Liver (tissue), 9 donors: ENCODE data around the gene FTO. TPM values are rescaled to one million over a fixed set of nuclear protein-coding genes. Genes with fewer than 3 reads are reported as not detected.

Experiments
- DNase-seq: peaks from one replicate; pipeline ENCODE4 v3.0.0-alpha.2; 2017; ENCODE audit warnings: low spot score
- H3K27ac ChIP-seq, 2 donors: one replicate each; pipeline ENCODE4 v1.7.0; 2013; ENCODE audit warnings: inconsistent platforms in 2 of 2, low read length in 2 of 2, control low read depth in 1 of 2, low read depth in 1 of 2, mild to moderate bottlenecking in 1 of 2
- H3K27me3 ChIP-seq, 4 donors: one replicate each; pipeline versions ENCODE4 v1.6.1 to v1.7.0; 2013; ENCODE audit warnings: low read length in 3 of 4, inconsistent platforms in 1 of 4, mild to moderate bottlenecking in 1 of 4, moderate library complexity in 1 of 4; ENCODE audit not compliant: control insufficient read depth in 4 of 4, insufficient read depth in 4 of 4
- H3K36me3 ChIP-seq, 4 donors: one replicate each; pipeline versions ENCODE4 v1.6.1 to v1.7.0; 2013; ENCODE audit warnings: low read length in 3 of 4, mild to moderate bottlenecking in 3 of 4, low read depth in 1 of 4, moderate library complexity in 1 of 4; ENCODE audit not compliant: control insufficient read depth in 4 of 4, insufficient read depth in 3 of 4
- H3K4me1 ChIP-seq, 4 donors: one replicate each; pipeline versions ENCODE4 v1.6.1 to v1.7.0; 2013; ENCODE audit warnings: low read length in 3 of 4, mild to moderate bottlenecking in 3 of 4, moderate library complexity in 1 of 4; ENCODE audit not compliant: control insufficient read depth in 4 of 4, insufficient read depth in 4 of 4
- H3K4me3 ChIP-seq, 3 donors: one replicate each; pipeline versions ENCODE4 v1.6.1 to v1.7.0; 2013; ENCODE audit warnings: low read length in 3 of 3, control low read depth in 1 of 3, low read depth in 1 of 3, mild to moderate bottlenecking in 1 of 3
- H3K9ac ChIP-seq, 2 donors: one replicate each; pipeline ENCODE4 v1.7.0; 2013; ENCODE audit warnings: low read length in 2 of 2, mild to moderate bottlenecking in 2 of 2, moderate library complexity in 2 of 2, control low read depth in 1 of 2, low read depth in 1 of 2
- H3K9me3 ChIP-seq, 4 donors: one replicate each; pipeline versions ENCODE4 v1.6.1 to v1.7.0; 2013; ENCODE audit warnings: low read length in 3 of 4; ENCODE audit not compliant: control insufficient read depth in 4 of 4
- EGR1 ChIP-seq, 2 donors: IDR thresholded peaks; 2 replicates each; pipeline ENCODE4 v1.6.1; 2016 to 2018; ENCODE audit warnings: antibody characterized with exemption in 2 of 2, low read depth in 2 of 2
- FOXA1 ChIP-seq: IDR thresholded peaks from 2 replicates; pipeline ENCODE4 v1.6.1; 2016; ENCODE audit warnings: antibody characterized with exemption
- FOXA2 ChIP-seq: IDR thresholded peaks from 2 replicates; pipeline ENCODE4 v1.6.1; 2016; ENCODE audit warnings: antibody characterized with exemption
- GABPA ChIP-seq, 2 donors: IDR thresholded peaks in 1 of 2; conservative IDR thresholded peaks in 1 of 2; 2 replicates each; pipeline ENCODE4 v1.6.1; 2016; ENCODE audit warnings: antibody characterized with exemption in 2 of 2, mild to moderate bottlenecking in 1 of 2, moderate library complexity in 1 of 2
- HNF4A ChIP-seq, 2 donors: conservative IDR thresholded peaks; 2 replicates each; pipeline ENCODE4 v1.6.1; 2016; ENCODE audit warnings: antibody characterized with exemption in 2 of 2, mild to moderate bottlenecking in 2 of 2
- HNF4G ChIP-seq: IDR thresholded peaks from 2 replicates; pipeline ENCODE4 v1.6.1; 2016; ENCODE audit warnings: antibody characterized with exemption
- JUND ChIP-seq, 2 donors: IDR thresholded peaks; 2 replicates each; pipeline ENCODE4 v1.6.1; 2016; ENCODE audit warnings: antibody characterized with exemption in 2 of 2
- NR2F2 ChIP-seq: IDR thresholded peaks from 2 replicates; pipeline ENCODE4 v1.6.1; 2016; ENCODE audit warnings: antibody characterized with exemption
- RAD21 ChIP-seq, 2 donors: IDR thresholded peaks; 2 replicates each; pipeline ENCODE4 v1.6.1; 2016; ENCODE audit warnings: antibody characterized with exemption in 2 of 2, mild to moderate bottlenecking in 2 of 2
- RXRA ChIP-seq, 2 donors: IDR thresholded peaks; 2 replicates each; pipeline ENCODE4 v1.6.1; 2017 to 2018; ENCODE audit warnings: antibody characterized with exemption in 2 of 2, mild to moderate bottlenecking in 1 of 2
- SP1 ChIP-seq: IDR thresholded peaks from 2 replicates; pipeline ENCODE4 v1.6.1; 2018; ENCODE audit warnings: antibody characterized with exemption, mild to moderate bottlenecking
- TAF1 ChIP-seq: conservative IDR thresholded peaks from 2 replicates; pipeline ENCODE4 v1.6.1; 2016; ENCODE audit warnings: antibody characterized with exemption, mild to moderate bottlenecking
- YY1 ChIP-seq: IDR thresholded peaks from 2 replicates; pipeline ENCODE4 v1.6.1; 2016; ENCODE audit warnings: antibody characterized with exemption, mild to moderate bottlenecking
- WGBS: extraction: QIAGEN DNeasy Blood & Tissue Kit; methylation state at CpG from one replicate; pipeline ENCODE4 v1.1.7; 2013; 5-methylcytosine and 5-hydroxymethylcytosine counted together
- polyA plus RNA-seq, 2 donors: library from polyadenylated mRNA; stranded (reverse) in 1 of 2; unstranded in 1 of 2; fragments of 200-250 nt in 1 of 2; fragments of >200 nt in 1 of 2; fragmentation: Nextera tagmentation in 1 of 2; extraction: Ambion mirVana in 1 of 2; gene quantifications; one replicate each; pipeline versions ENCODE4 v1.2.1 to v1.2.3, GENCODE V29; 2013 to 2015
- total RNA-seq, 2 donors: library from RNA; depleted of rRNA; stranded (reverse); fragments of >200 nt; gene quantifications; one replicate each; pipeline ENCODE4 v1.2.3, GENCODE V29; 2014
- TF ChIP-seq, protein P1 (sequence below): fragments of 150-350 bp; IDR thresholded peaks from 2 replicates; pipeline ENCODE4 v1.5.1; 2017; ENCODE audit warnings: improper control_type of control experiment, low read depth, low read length; ENCODE audit not compliant: missing input control
- TF ChIP-seq, protein P2 (sequence below): IDR thresholded peaks from 2 replicates; pipeline ENCODE4 v1.6.1; 2016; ENCODE audit warnings: antibody characterized with exemption
- TF ChIP-seq, protein P3 (sequence below): IDR thresholded peaks from 2 replicates; pipeline ENCODE4 v1.6.1; 2016; ENCODE audit warnings: antibody characterized with exemption, mild to moderate bottlenecking
- TF ChIP-seq, protein P4 (sequence below): IDR thresholded peaks from 2 replicates; pipeline ENCODE4 v1.6.1; 2016; ENCODE audit warnings: antibody characterized with exemption
- TF ChIP-seq, protein P5 (sequence below): IDR thresholded peaks from 2 replicates; pipeline ENCODE4 v1.6.1; 2016; ENCODE audit warnings: antibody characterized with exemption
- donor health status: healthy.
- donor health status: healthy.
- donor health status: healthy.
- donor health status: healthy.
- donor health status: healthy.

Gene FTO
- total and polyA plus RNA-seq, 4 donors = 12.0 to 54.2 (median 24.6) TPM

DNA sequence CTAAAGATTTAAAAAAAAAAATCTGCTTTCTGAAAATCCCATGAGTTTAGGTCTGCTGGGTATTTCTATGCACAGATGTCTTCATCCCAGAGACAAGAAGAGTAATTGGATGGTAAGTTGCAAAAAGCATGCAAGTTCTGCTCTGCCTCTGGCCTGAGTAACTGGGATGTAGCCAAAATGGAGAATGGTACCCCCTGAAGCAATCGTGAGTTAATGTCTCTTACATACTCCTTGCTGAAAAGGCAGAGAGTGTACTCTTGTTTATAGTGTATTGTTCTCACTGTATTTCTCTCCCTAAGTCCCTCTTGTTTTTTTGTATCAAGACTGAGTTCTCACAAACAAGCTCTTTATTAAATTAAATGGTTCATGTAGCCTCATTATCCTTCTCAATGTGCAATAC lies 323.6 kb downstream of the FTO start:
- H3K9me3 ChIP-seq = peaks cover 4 to 16% (median 8%) of the 10 kb centered on the region in 4 donors
- H3K36me3 ChIP-seq = peaks cover 0 to 3% (median under 1%) of the 10 kb centered on the region in 4 donors
- WGBS = 91% methylated on average over 1 of the region's 1 CpG
- H3K4me3 ChIP-seq = no peak overlapping the region
- H3K27ac ChIP-seq = no peak overlapping the region
- H3K27me3 ChIP-seq = no peaks in the 10 kb centered on the region
- H3K9ac ChIP-seq = no peak overlapping the region
- TF ChIP-seq, protein P1, sequence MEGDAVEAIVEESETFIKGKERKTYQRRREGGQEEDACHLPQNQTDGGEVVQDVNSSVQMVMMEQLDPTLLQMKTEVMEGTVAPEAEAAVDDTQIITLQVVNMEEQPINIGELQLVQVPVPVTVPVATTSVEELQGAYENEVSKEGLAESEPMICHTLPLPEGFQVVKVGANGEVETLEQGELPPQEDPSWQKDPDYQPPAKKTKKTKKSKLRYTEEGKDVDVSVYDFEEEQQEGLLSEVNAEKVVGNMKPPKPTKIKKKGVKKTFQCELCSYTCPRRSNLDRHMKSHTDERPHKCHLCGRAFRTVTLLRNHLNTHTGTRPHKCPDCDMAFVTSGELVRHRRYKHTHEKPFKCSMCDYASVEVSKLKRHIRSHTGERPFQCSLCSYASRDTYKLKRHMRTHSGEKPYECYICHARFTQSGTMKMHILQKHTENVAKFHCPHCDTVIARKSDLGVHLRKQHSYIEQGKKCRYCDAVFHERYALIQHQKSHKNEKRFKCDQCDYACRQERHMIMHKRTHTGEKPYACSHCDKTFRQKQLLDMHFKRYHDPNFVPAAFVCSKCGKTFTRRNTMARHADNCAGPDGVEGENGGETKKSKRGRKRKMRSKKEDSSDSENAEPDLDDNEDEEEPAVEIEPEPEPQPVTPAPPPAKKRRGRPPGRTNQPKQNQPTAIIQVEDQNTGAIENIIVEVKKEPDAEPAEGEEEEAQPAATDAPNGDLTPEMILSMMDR = no peak
- no peak for TF ChIP-seq RXRA (IDR thresholded peaks at IDR 0.05)
- TF ChIP-seq, protein P2, sequence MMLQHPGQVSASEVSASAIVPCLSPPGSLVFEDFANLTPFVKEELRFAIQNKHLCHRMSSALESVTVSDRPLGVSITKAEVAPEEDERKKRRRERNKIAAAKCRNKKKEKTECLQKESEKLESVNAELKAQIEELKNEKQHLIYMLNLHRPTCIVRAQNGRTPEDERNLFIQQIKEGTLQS = no peak
- TF ChIP-seq FOXA2 = no peak
- TF ChIP-seq, protein P3, sequence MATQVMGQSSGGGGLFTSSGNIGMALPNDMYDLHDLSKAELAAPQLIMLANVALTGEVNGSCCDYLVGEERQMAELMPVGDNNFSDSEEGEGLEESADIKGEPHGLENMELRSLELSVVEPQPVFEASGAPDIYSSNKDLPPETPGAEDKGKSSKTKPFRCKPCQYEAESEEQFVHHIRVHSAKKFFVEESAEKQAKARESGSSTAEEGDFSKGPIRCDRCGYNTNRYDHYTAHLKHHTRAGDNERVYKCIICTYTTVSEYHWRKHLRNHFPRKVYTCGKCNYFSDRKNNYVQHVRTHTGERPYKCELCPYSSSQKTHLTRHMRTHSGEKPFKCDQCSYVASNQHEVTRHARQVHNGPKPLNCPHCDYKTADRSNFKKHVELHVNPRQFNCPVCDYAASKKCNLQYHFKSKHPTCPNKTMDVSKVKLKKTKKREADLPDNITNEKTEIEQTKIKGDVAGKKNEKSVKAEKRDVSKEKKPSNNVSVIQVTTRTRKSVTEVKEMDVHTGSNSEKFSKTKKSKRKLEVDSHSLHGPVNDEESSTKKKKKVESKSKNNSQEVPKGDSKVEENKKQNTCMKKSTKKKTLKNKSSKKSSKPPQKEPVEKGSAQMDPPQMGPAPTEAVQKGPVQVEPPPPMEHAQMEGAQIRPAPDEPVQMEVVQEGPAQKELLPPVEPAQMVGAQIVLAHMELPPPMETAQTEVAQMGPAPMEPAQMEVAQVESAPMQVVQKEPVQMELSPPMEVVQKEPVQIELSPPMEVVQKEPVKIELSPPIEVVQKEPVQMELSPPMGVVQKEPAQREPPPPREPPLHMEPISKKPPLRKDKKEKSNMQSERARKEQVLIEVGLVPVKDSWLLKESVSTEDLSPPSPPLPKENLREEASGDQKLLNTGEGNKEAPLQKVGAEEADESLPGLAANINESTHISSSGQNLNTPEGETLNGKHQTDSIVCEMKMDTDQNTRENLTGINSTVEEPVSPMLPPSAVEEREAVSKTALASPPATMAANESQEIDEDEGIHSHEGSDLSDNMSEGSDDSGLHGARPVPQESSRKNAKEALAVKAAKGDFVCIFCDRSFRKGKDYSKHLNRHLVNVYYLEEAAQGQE = no peak
- TF ChIP-seq EGR1 (IDR thresholded peaks at IDR 0.05; ENCODE audit: low read depth in 2 of 2) = no peak
- TF ChIP-seq HNF4G = no peak
- TF ChIP-seq RAD21 (IDR thresholded peaks at IDR 0.05) = no peak
- TF ChIP-seq FOXA1 = no peak
- TF ChIP-seq, protein P4, sequence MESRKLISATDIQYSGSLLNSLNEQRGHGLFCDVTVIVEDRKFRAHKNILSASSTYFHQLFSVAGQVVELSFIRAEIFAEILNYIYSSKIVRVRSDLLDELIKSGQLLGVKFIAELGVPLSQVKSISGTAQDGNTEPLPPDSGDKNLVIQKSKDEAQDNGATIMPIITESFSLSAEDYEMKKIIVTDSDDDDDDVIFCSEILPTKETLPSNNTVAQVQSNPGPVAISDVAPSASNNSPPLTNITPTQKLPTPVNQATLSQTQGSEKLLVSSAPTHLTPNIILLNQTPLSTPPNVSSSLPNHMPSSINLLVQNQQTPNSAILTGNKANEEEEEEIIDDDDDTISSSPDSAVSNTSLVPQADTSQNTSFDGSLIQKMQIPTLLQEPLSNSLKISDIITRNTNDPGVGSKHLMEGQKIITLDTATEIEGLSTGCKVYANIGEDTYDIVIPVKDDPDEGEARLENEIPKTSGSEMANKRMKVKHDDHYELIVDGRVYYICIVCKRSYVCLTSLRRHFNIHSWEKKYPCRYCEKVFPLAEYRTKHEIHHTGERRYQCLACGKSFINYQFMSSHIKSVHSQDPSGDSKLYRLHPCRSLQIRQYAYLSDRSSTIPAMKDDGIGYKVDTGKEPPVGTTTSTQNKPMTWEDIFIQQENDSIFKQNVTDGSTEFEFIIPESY = no peak
- TF ChIP-seq JUND (IDR thresholded peaks at IDR 0.05) = no peak
- TF ChIP-seq SP1 = no peak
- no peak for TF ChIP-seq TAF1
- no peaks in the 10 kb centered on the region for H3K4me1 ChIP-seq
- no peak for DNase-seq

DNA sequence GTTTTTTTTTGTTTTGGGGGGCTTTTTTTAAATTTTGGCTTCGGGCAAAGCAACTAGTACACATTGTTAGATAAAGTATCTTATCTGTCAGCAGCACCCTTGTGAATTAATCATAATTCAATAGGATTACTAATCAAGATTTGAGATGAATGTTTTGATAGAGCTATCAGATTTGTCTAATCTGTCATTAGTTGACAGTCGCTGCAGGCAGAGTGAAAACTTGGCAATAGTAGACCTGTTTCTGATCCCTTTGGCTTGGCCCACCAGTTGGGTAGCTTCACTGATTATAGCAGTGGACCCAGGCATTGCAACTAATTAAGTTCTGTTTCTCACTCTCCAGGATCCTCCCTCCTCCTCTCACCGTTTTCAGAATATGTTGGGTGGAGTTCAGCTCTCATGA lies 324.0 kb downstream of the FTO start:
- H3K27me3 ChIP-seq = no peaks in the 10 kb centered on the region
- peaks cover 4 to 16% (median 8%) of the 10 kb centered on the region in 4 donors for H3K9me3 ChIP-seq
- H3K36me3 ChIP-seq = peaks cover 0 to 3% (median under 1%) of the 10 kb centered on the region in 4 donors
- no peak for DNase-seq
- WGBS = 93% methylated on average over 3 of the region's 3 CpGs
- no peak overlapping the region for H3K4me3 ChIP-seq
- no peak overlapping the region for H3K27ac ChIP-seq
- TF ChIP-seq SP1 (no peak), YY1 (no peak), RXRA (IDR thresholded peaks at IDR 0.05) (no peak), RAD21 (IDR thresholded peaks at IDR 0.05) (no peak), HNF4A (conservative IDR thresholded peaks at IDR 0.05) (no peak), HNF4G (no peak), GABPA (IDR thresholded peaks at IDR 0.05 in 1 of 2, conservative IDR thresholded peaks at IDR 0.05 in 1 of 2) (no peak), NR2F2 (no peak)
- TF ChIP-seq, protein P5, sequence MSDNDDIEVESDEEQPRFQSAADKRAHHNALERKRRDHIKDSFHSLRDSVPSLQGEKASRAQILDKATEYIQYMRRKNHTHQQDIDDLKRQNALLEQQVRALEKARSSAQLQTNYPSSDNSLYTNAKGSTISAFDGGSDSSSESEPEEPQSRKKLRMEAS = no peak
- TF ChIP-seq, protein P3 = no peak
- TF ChIP-seq, protein P1 = no peak
- no peak overlapping the region for H3K9ac ChIP-seq
- no peaks in the 10 kb centered on the region for H3K4me1 ChIP-seq
